ENCODE measurements around the gene EAF1.
"Not testable (repeated sequence)": the region's sequence is repeated elsewhere in the genome, so short reads cannot be mapped to it uniquely, and the experiment has no call there.

The EAF1 gene

DNA sequence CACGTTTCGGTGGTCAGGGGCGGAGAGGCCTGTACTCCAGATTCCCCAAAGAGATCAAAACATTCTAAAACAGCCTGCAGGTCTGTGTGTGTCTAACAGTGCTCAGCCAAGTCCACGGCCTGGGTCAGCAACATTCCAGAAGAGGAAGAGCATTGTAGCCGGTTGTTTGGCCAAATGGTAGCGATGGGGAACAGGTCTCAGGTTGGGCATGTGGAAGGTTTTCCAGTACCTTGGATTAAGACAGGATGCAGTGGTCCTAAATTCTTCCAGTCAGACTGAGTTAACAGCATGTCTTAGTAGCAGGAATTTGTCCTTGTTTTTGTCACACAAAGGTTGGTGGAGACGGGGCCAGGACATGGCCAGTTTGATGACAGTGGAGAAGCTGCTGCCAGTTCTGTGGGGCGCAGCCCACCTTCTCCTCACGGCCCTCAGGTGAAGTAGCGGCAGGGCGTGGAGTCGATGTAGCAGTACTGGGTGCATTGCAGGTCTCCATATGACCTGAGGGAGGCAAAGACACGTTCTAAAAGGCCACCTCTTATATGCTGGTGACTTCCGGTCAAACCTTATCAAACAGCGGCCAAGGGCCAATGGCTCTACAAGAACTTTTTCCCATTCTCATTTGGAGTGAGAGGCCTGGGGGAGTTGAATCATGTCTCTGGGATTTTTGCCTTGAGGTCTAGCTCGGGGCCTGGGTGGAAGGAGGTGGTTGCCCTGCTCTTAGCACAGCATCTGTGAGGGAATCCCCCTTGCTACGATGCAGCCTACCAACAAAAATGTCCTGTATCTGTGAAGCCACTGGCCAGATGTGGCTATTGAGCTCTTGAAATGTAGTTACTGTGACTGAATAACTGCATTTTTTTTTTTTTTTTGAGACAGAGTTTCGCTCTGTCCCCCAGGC lies 24.1 kb downstream of the EAF1 start:
- Histone ChIP-seq H3K4me3 (ENCODE audit: low read depth, low read length) (no peak overlapping the region), H3K79me2 (ENCODE audit: control insufficient read depth, insufficient read depth, low read length, unreplicated experiment) (no peaks in the 10 kb centered on the region), H2AFZ (ENCODE audit: low read length, unreplicated experiment) (no peak overlapping the region), H3K27me3 (ENCODE audit: insufficient read depth, low read length) (no peaks in the 10 kb centered on the region), H3K4me1 (ENCODE audit: control insufficient read depth, insufficient read depth, low read length, unreplicated experiment) (no peaks in the 10 kb centered on the region), H3K27ac (ENCODE audit: low read depth, low read length) (no peak overlapping the region), H3K36me3 (ENCODE audit: insufficient read depth, low read length) (no peaks in the 10 kb centered on the region)

GRCh38 chr3:15452156-15452555 lies 24.8 kb downstream of the EAF1 start:
- Histone ChIP-seq H2AFZ (ENCODE audit: low read length, unreplicated experiment) (no peak overlapping the region), H3K27ac (ENCODE audit: low read depth, low read length) (no peak overlapping the region), H3K27me3 (ENCODE audit: insufficient read depth, low read length) (no peaks in the 10 kb centered on the region), H3K4me1 (ENCODE audit: control insufficient read depth, insufficient read depth, low read length, unreplicated experiment) (no peaks in the 10 kb centered on the region), H3K79me2 (ENCODE audit: control insufficient read depth, insufficient read depth, low read length, unreplicated experiment) (no peaks in the 10 kb centered on the region), H3K4me3 (ENCODE audit: low read depth, low read length) (no peak overlapping the region), H3K36me3 (ENCODE audit: insufficient read depth, low read length) (no peaks in the 10 kb centered on the region)

GRCh38 chr3:15452961-15453360 lies 25.6 kb downstream of the EAF1 start:
- Histone ChIP-seq H3K27me3 (ENCODE audit: insufficient read depth, low read length) (no peaks in the 10 kb centered on the region), H3K4me1 (ENCODE audit: control insufficient read depth, insufficient read depth, low read length, unreplicated experiment) (no peaks in the 10 kb centered on the region), H2AFZ (ENCODE audit: low read length, unreplicated experiment) (no peak overlapping the region), H3K36me3 (ENCODE audit: insufficient read depth, low read length) (no peaks in the 10 kb centered on the region), H3K27ac (ENCODE audit: low read depth, low read length) (no peak overlapping the region), H3K79me2 (ENCODE audit: control insufficient read depth, insufficient read depth, low read length, unreplicated experiment) (no peaks in the 10 kb centered on the region), H3K4me3 (ENCODE audit: low read depth, low read length) (no peak overlapping the region)

DNA sequence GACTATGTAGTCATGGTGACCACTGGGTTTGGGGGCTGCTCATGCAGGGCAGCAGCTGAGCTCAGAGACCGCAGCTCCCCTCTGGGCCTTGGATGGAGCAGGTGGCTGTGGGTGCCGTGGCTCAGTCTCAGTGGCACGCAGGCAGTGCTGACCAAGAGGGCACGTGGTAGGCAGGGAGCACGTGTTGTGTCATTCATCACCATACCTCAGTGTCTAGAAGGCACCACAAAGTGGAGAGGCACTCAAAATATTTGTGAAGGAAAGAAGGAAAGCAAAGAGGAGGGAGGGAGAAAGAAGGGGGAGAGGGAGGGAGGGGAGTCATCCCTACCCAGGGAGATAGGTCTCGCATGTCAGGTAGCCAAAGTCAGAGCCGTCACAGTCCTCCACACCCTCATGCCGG lies 26.1 kb downstream of the EAF1 start:
- H3K27me3 ChIP-seq (ENCODE audit: insufficient read depth, low read length) = no peaks in the 10 kb centered on the region
- H3K27ac ChIP-seq (ENCODE audit: low read depth, low read length) = no peak overlapping the region
- no peaks in the 10 kb centered on the region for H3K36me3 ChIP-seq (ENCODE audit: insufficient read depth, low read length)
- H3K4me3 ChIP-seq (ENCODE audit: low read depth, low read length) = no peak overlapping the region
- no peaks in the 10 kb centered on the region for H3K4me1 ChIP-seq (ENCODE audit: control insufficient read depth, insufficient read depth, low read length, unreplicated experiment)
- no peak overlapping the region for H2AFZ ChIP-seq (ENCODE audit: low read length, unreplicated experiment)
- H3K79me2 ChIP-seq (ENCODE audit: control insufficient read depth, insufficient read depth, low read length, unreplicated experiment) = no peaks in the 10 kb centered on the region

DNA sequence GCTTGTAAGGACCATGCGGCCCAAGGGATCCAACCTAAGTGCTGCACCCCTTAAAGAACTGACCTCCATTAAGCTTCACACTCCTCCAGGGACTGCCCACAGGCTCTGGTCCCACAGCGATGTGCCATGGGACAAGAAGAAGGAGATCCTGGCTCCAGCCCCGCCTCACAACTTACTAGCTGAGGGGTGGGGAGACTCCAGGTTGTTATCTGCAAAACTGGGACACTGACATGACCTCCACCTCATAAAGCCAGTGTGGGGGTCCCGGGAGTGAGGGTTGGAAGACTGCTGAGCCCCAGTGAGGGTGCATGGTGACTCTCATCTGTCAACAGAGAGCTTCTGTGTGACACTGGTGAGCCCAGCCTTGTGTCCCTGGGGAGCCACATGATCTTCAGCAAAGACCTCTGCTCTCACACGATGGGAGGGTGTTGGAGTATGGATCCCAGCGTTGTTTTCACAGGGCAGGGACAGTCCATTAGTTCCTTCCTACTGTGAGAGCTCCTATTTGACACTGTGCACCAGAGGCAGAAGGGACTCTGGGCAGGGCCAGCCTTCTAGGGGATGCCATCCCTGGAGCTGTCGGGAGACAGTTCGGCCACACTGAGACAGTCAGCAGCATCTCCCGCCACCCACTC lies 26.7 kb downstream of the EAF1 start:
- H3K36me3 ChIP-seq (ENCODE audit: insufficient read depth, low read length) = no peaks in the 10 kb centered on the region
- no peaks in the 10 kb centered on the region for H3K79me2 ChIP-seq (ENCODE audit: control insufficient read depth, insufficient read depth, low read length, unreplicated experiment)
- no peak overlapping the region for H2AFZ ChIP-seq (ENCODE audit: low read length, unreplicated experiment)
- H3K27ac ChIP-seq (ENCODE audit: low read depth, low read length) = no peak overlapping the region
- no peaks in the 10 kb centered on the region for H3K27me3 ChIP-seq (ENCODE audit: insufficient read depth, low read length)
- no peaks in the 10 kb centered on the region for H3K4me1 ChIP-seq (ENCODE audit: control insufficient read depth, insufficient read depth, low read length, unreplicated experiment)
- no peak overlapping the region for H3K4me3 ChIP-seq (ENCODE audit: low read depth, low read length)

DNA sequence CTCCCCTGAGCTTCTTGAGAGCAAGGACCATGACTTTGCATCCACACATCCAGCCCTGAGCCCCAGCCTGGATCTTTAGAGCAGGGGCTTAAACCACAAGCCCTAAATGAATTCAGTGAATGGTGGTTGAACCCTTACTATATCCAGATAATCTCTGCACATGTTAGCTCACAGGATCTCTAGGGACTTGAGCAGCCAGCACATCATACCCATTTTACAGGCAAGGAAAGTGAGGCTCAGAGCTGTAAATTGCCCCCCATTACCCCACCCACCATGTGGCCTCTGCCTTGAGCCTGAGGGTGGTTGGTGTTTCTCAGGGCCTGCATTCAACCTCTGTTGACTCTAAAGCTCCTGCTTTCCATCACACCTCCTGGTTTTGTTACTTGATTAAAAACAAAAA lies 27.6 kb downstream of the EAF1 start:
- no peaks in the 10 kb centered on the region for H3K79me2 ChIP-seq (ENCODE audit: control insufficient read depth, insufficient read depth, low read length, unreplicated experiment)
- no peak overlapping the region for H3K27ac ChIP-seq (ENCODE audit: low read depth, low read length)
- H3K4me3 ChIP-seq (ENCODE audit: low read depth, low read length) = no peak overlapping the region
- no peaks in the 10 kb centered on the region for H3K36me3 ChIP-seq (ENCODE audit: insufficient read depth, low read length)
- no peaks in the 10 kb centered on the region for H3K4me1 ChIP-seq (ENCODE audit: control insufficient read depth, insufficient read depth, low read length, unreplicated experiment)
- no peak overlapping the region for H2AFZ ChIP-seq (ENCODE audit: low read length, unreplicated experiment)
- H3K27me3 ChIP-seq (ENCODE audit: insufficient read depth, low read length) = no peaks in the 10 kb centered on the region

GRCh38 chr3:15455756-15456155 lies 28.4 kb downstream of the EAF1 start:
- H3K27ac ChIP-seq (ENCODE audit: low read depth, low read length) = no peak overlapping the region
- H3K79me2 ChIP-seq (ENCODE audit: control insufficient read depth, insufficient read depth, low read length, unreplicated experiment) = no peaks in the 10 kb centered on the region
- H3K36me3 ChIP-seq (ENCODE audit: insufficient read depth, low read length) = no peaks in the 10 kb centered on the region
- H3K27me3 ChIP-seq (ENCODE audit: insufficient read depth, low read length) = no peaks in the 10 kb centered on the region
- no peak overlapping the region for H3K4me3 ChIP-seq (ENCODE audit: low read depth, low read length)
- no peak overlapping the region for H2AFZ ChIP-seq (ENCODE audit: low read length, unreplicated experiment)
- H3K4me1 ChIP-seq (ENCODE audit: control insufficient read depth, insufficient read depth, low read length, unreplicated experiment) = no peaks in the 10 kb centered on the region

DNA sequence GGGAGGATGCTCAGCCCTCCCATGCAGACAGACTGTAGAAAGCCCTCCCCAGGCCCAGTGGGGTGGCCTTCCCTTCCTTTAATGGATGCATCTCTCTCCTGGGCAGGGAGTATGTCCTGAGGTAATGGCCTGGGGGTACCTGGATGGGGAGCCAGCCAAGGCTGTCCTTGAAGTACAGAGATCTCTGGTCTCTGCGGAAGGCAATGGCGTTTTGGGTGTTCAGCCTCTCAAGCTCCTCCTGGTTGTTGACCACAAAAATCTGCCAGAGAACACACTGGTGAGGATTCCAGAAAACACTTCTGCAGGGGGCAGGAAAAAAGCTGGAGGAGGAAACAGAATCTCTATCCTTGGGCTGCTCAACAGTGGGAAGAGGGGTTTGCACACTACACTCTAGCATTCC lies 28.9 kb downstream of the EAF1 start:
- H3K4me1 ChIP-seq (ENCODE audit: control insufficient read depth, insufficient read depth, low read length, unreplicated experiment) = no peaks in the 10 kb centered on the region
- no peak overlapping the region for H2AFZ ChIP-seq (ENCODE audit: low read length, unreplicated experiment)
- H3K4me3 ChIP-seq (ENCODE audit: low read depth, low read length) = no peak overlapping the region
- H3K36me3 ChIP-seq (ENCODE audit: insufficient read depth, low read length) = no peaks in the 10 kb centered on the region
- H3K27me3 ChIP-seq (ENCODE audit: insufficient read depth, low read length) = no peaks in the 10 kb centered on the region
- H3K79me2 ChIP-seq (ENCODE audit: control insufficient read depth, insufficient read depth, low read length, unreplicated experiment) = no peaks in the 10 kb centered on the region
- no peak overlapping the region for H3K27ac ChIP-seq (ENCODE audit: low read depth, low read length)

- H3K79me2 ChIP-seq (ENCODE audit: control insufficient read depth, insufficient read depth, low read length, unreplicated experiment); H3K4me3 ChIP-seq (ENCODE audit: low read depth, low read length); H3K4me1 ChIP-seq (ENCODE audit: control insufficient read depth, insufficient read depth, low read length, unreplicated experiment); H2AFZ ChIP-seq (ENCODE audit: low read length, unreplicated experiment); H3K27me3 ChIP-seq (ENCODE audit: insufficient read depth, low read length); H3K27ac ChIP-seq (ENCODE audit: low read depth, low read length); H3K36me3 ChIP-seq (ENCODE audit: insufficient read depth, low read length): not testable (repeated sequence)
These were observed 29.5 kb downstream of the EAF1 start for GRCh38 chr3:15456915-15457314.

- no peaks in the 10 kb centered on the region for H3K79me2 ChIP-seq (ENCODE audit: control insufficient read depth, insufficient read depth, low read length, unreplicated experiment)
- H3K27me3 ChIP-seq (ENCODE audit: insufficient read depth, low read length) = no peaks in the 10 kb centered on the region
- H3K4me1 ChIP-seq (ENCODE audit: control insufficient read depth, insufficient read depth, low read length, unreplicated experiment) = no peaks in the 10 kb centered on the region
- no peak overlapping the region for H3K4me3 ChIP-seq (ENCODE audit: low read depth, low read length)
- no peak overlapping the region for H3K27ac ChIP-seq (ENCODE audit: low read depth, low read length)
- no peak overlapping the region for H2AFZ ChIP-seq (ENCODE audit: low read length, unreplicated experiment)
- no peaks in the 10 kb centered on the region for H3K36me3 ChIP-seq (ENCODE audit: insufficient read depth, low read length)
These were observed 30.9 kb downstream of the EAF1 start for GRCh38 chr3:15458212-15458780.
